Measurements from ENCODE around the gene SMARCAD1. TPM values are rescaled to one million over a fixed set of nuclear protein-coding genes. Genes with fewer than 3 reads are reported as not detected.

The SMARCAD1 gene
- total and polyA plus RNA-seq, 9 of the 15 experiments (the other 6 are each of a cell fraction or from before 2014, with no cell fraction given): 11.2 to 52.2 (median 34.6) TPM

GRCh38 chr4:94298725-94299252 is 91.1 kb downstream of the SMARCAD1 start (continued):
- TF ChIP-seq AFF1 (IDR thresholded peaks at IDR 0.05; ENCODE audit: low read depth in 1 of 2, partially characterized antibody in 2 of 2): no peak
- no peak for TF ChIP-seq ZNF224 (CRISPR knock-in tag; IDR thresholded peaks at IDR 0.05)
- no peak for TF ChIP-seq CREB3 (tag; conservative IDR thresholded peaks at IDR 0.05; ENCODE audit: low read depth)
- TF ChIP-seq ELF1 (tag; IDR thresholded peaks at IDR 0.05): no peak
- no peak for TF ChIP-seq THRB (CRISPR knock-in tag; conservative IDR thresholded peaks at IDR 0.05)
- no peak for TF ChIP-seq ZNF77 (CRISPR knock-in tag; IDR thresholded peaks at IDR 0.05)
- TF ChIP-seq CHAMP1 (IDR thresholded peaks at IDR 0.05): no peak
- no peak for TF ChIP-seq PCBP2 (IDR thresholded peaks at IDR 0.05; ENCODE audit: low read depth, low read length, poor library complexity, severe bottlenecking)
- TF ChIP-seq RAD51 (IDR thresholded peaks at IDR 0.05; ENCODE audit: borderline replicate concordance, low read depth): no peak
- TF ChIP-seq NR2C1 (IDR thresholded peaks at IDR 0.05): peak; percentile 23; the same call in 1 of the 2 replicates
- no peak for TF ChIP-seq NR2C1 (tag; IDR thresholded peaks at IDR 0.05)
- TF ChIP-seq XRCC5 (IDR thresholded peaks at IDR 0.05; ENCODE audit: low read depth, low read length): no peak
- no peak for TF ChIP-seq SMARCA5 (IDR thresholded peaks at IDR 0.05)
- no peak for TF ChIP-seq KAT2B (IDR thresholded peaks at IDR 0.05; ENCODE audit: low read depth, low read length)
- TF ChIP-seq OTX1 (CRISPR knock-in tag; IDR thresholded peaks at IDR 0.05): no peak
- no peak for TF ChIP-seq PPARD (CRISPR knock-in tag; IDR thresholded peaks at IDR 0.05)
- TF ChIP-seq ZNF280A (IDR thresholded peaks at IDR 0.05; ENCODE audit: low read depth, partially characterized antibody): no peak
- TF ChIP-seq TGIF2 (CRISPR knock-in tag; IDR thresholded peaks at IDR 0.05): no peak
- no peak for TF ChIP-seq PHB2 (IDR thresholded peaks at IDR 0.05; ENCODE audit: low read depth)
- no peak for TF ChIP-seq HLTF (IDR thresholded peaks at IDR 0.05)

All from K562 (cell line).